K562 (cell line): ENCODE measurements around the gene MAP3K6. TPM values are rescaled to one million over a fixed set of nuclear protein-coding genes. Genes with fewer than 3 reads are reported as not detected.

Source experiments
- CCNT2 ChIP-seq: IDR thresholded peaks from 2 replicates; pipeline ENCODE4 v1.6.1; 2011; ENCODE audit warnings: borderline replicate concordance, low read depth, mild to moderate bottlenecking, moderate library complexity, mixed read lengths, low read length; ENCODE audit not compliant: insufficient read length; ENCODE audit errors: extremely low read depth
- HDAC2 ChIP-seq: fragments of 450-650 bp; IDR thresholded peaks from 2 replicates; pipeline ENCODE4 v1.6.1; 2016; ENCODE audit warnings: mild to moderate bottlenecking
- NEUROD1 ChIP-seq: fragments of 150-350 bp; IDR thresholded peaks from 2 replicates; pipeline ENCODE4 v1.6.1; 2014; ENCODE audit warnings: borderline replicate concordance, low read length, low read depth; ENCODE audit not compliant: partially characterized antibody
- NRF1 ChIP-seq, 2 experiments: fragments of 450-650 bp; IDR thresholded peaks in 1 of 2; conservative IDR thresholded peaks in 1 of 2; 2 replicates each; pipeline ENCODE4 v1.6.1; 2014; ENCODE audit warnings: mild to moderate bottlenecking in 2 of 2
- PBX2 ChIP-seq, 2 experiments: IDR thresholded peaks in 1 of 2; conservative IDR thresholded peaks in 1 of 2; 2 replicates each; pipeline ENCODE4 v1.6.1; 2016; ENCODE audit warnings: low read depth in 2 of 2, mild to moderate bottlenecking in 1 of 2, missing compliant biosample characterization in 1 of 2, missing genetic modification characterization in 1 of 2, moderate library complexity in 1 of 2
- POLR2AphosphoS5 ChIP-seq: IDR thresholded peaks from 2 replicates; pipeline ENCODE4 v1.6.1; 2011; ENCODE audit warnings: mild to moderate bottlenecking, low read depth, low read length, moderate library complexity; ENCODE audit not compliant: control insufficient read depth, insufficient read depth
- POLR2B ChIP-seq: fragments of 450-650 bp; IDR thresholded peaks from 2 replicates; pipeline ENCODE4 v1.6.1; 2018; ENCODE audit warnings: low read depth; ENCODE audit not compliant: partially characterized antibody
- RBM22 ChIP-seq: fragments of 200-400 bp; formaldehyde crosslinking; IDR thresholded peaks from 2 replicates; pipeline ENCODE4 v1.6.1; 2018; ENCODE audit warnings: low read length, low read depth; ENCODE audit not compliant: poor library complexity, severe bottlenecking
- RUNX1 ChIP-seq: sonication (generic); IDR thresholded peaks from 2 replicates; pipeline ENCODE4 v1.6.1; 2016; ENCODE audit warnings: antibody characterized with exemption, low read depth
- STAG1 ChIP-seq: sonication (generic); formaldehyde crosslinking; IDR thresholded peaks from 2 replicates; pipeline ENCODE4 v1.5.0; 2020; ENCODE audit warnings: missing genetic modification reagents, borderline replicate concordance
- TAF7 ChIP-seq: fragments of 450-650 bp; IDR thresholded peaks from 2 replicates; pipeline ENCODE4 v1.6.1; 2016; ENCODE audit warnings: missing genetic modification characterization, missing compliant biosample characterization
- THRAP3 ChIP-seq: fragments of 450-650 bp; IDR thresholded peaks from 2 replicates; pipeline ENCODE4 v1.6.1; 2016; ENCODE audit warnings: mild to moderate bottlenecking, inconsistent platforms, borderline replicate concordance
- YY1 ChIP-seq, 3 experiments: IDR thresholded peaks; 2 replicates each; pipeline ENCODE4 v1.6.1; 2011; ENCODE audit warnings: low read length in 2 of 3, mild to moderate bottlenecking in 2 of 3, moderate library complexity in 2 of 3, borderline replicate concordance in 1 of 3, control low read depth in 1 of 3, low read depth in 1 of 3; ENCODE audit not compliant: insufficient read depth in 3 of 3, insufficient replicate concordance in 2 of 3, control insufficient read depth in 1 of 3, insufficient read length in 1 of 3; ENCODE audit errors: extremely low read depth in 1 of 3
- polyA plus RNA-seq, 8 experiments: library from polyadenylated mRNA; depleted of rRNA in 4 of 8; stranded (reverse) in 5 of 8; unstranded in 3 of 8; fragments of >200 nt; fragmentation: Nextera tagmentation in 2 of 8; fragmentation: Illumina TruSeq in 1 of 8; extraction: Ambion mirVana in 2 of 8; extraction: Trizol in 1 of 8; gene quantifications; 2 replicates each; pipeline versions ENCODE4 v1.2.1 to v1.2.3, GENCODE V29; 2011 to 2014; ENCODE audit warnings: inconsistent platforms in 1 of 8, missing spikeins in 1 of 8
- total RNA-seq, 7 experiments: library from RNA; depleted of rRNA in 6 of 7; stranded (reverse); fragments of >200 nt in 6 of 7; fragmentation: Illumina TruSeq in 2 of 7; extraction: Trizol in 2 of 7; gene quantifications; 2 replicates each; pipeline versions ENCODE4 v1.2.1 to v1.2.3, GENCODE V29; 2011 to 2021; ENCODE audit warnings: low replicate concordance in 1 of 7
- TF ChIP-seq, protein P1 (sequence below): fragments of 450-650 bp; IDR thresholded peaks from 2 replicates; pipeline ENCODE4 v1.7.1; 2018; ENCODE audit warnings: mild to moderate bottlenecking, low read depth; ENCODE audit not compliant: partially characterized antibody
- TF ChIP-seq, protein P2 (sequence below): fragments of 450-650 bp; IDR thresholded peaks from 2 replicates; pipeline ENCODE4 v1.6.1; 2016
- TF ChIP-seq, protein P3 (sequence below): fragments of 250-450 bp; sonication (Bioruptor Pico); IDR thresholded peaks from 2 replicates; pipeline ENCODE4 v1.9.0; 2021; ENCODE audit warnings: mild to moderate bottlenecking, inconsistent platforms

MAP3K6 gene
- total and polyA plus RNA-seq, 9 of the 15 experiments (the other 6 are each of a cell fraction or from before 2014, with no cell fraction given): 0.99 to 21.9 (median 7.0) TPM

GRCh38 chr1:27403065-27403726 lies 36.4 kb upstream of the MAP3K6 start (continued):
- TF ChIP-seq, protein P1, sequence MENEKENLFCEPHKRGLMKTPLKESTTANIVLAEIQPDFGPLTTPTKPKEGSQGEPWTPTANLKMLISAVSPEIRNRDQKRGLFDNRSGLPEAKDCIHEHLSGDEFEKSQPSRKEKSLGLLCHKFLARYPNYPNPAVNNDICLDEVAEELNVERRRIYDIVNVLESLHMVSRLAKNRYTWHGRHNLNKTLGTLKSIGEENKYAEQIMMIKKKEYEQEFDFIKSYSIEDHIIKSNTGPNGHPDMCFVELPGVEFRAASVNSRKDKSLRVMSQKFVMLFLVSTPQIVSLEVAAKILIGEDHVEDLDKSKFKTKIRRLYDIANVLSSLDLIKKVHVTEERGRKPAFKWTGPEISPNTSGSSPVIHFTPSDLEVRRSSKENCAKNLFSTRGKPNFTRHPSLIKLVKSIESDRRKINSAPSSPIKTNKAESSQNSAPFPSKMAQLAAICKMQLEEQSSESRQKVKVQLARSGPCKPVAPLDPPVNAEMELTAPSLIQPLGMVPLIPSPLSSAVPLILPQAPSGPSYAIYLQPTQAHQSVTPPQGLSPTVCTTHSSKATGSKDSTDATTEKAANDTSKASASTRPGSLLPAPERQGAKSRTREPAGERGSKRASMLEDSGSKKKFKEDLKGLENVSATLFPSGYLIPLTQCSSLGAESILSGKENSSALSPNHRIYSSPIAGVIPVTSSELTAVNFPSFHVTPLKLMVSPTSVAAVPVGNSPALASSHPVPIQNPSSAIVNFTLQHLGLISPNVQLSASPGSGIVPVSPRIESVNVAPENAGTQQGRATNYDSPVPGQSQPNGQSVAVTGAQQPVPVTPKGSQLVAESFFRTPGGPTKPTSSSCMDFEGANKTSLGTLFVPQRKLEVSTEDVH: peak; percentile 12
- TF ChIP-seq NRF1 (conservative IDR thresholded peaks at IDR 0.05 in 1 of 2, IDR thresholded peaks at IDR 0.05 in 1 of 2) (peak in 1 of 2 experiments; percentile 20; a peak in 1 of 4 replicates), HDAC2 (no peak), TAF7 (no peak), POLR2B (peak; percentile 16), CCNT2 (peak; percentile 33), THRAP3 (no peak), YY1 (IDR thresholded peaks at IDR 0.05; ENCODE audit: borderline replicate concordance in 1 of 3, control insufficient read depth in 1 of 3, extremely low read depth in 1 of 3, insufficient read depth in 3 of 3, insufficient read length in 1 of 3, insufficient replicate concordance in 2 of 3, low read depth in 1 of 3, low read length in 2 of 3) (peak in 1 of 3 experiments; percentile 24), STAG1 (peak; percentile 60; the same call in 1 of the 2 replicates), RUNX1 (0 out of 2 replicates have a peak, but pooled peaks have one; percentile 44), RBM22 (peak; percentile 96), POLR2AphosphoS5 (0 out of 2 replicates have a peak, but pooled peaks have one; percentile 22), NEUROD1 (no peak), PBX2 (CRISPR knock-in tag; IDR thresholded peaks at IDR 0.05; ENCODE audit: low read depth) (no peak), PBX2 (tag; conservative IDR thresholded peaks at IDR 0.05; ENCODE audit: low read depth) (peak; percentile 61; the same call in 1 of the 2 replicates)
- TF ChIP-seq, protein P2, sequence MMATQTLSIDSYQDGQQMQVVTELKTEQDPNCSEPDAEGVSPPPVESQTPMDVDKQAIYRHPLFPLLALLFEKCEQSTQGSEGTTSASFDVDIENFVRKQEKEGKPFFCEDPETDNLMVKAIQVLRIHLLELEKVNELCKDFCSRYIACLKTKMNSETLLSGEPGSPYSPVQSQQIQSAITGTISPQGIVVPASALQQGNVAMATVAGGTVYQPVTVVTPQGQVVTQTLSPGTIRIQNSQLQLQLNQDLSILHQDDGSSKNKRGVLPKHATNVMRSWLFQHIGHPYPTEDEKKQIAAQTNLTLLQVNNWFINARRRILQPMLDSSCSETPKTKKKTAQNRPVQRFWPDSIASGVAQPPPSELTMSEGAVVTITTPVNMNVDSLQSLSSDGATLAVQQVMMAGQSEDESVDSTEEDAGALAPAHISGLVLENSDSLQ: peak; percentile 91
- TF ChIP-seq, protein P3, sequence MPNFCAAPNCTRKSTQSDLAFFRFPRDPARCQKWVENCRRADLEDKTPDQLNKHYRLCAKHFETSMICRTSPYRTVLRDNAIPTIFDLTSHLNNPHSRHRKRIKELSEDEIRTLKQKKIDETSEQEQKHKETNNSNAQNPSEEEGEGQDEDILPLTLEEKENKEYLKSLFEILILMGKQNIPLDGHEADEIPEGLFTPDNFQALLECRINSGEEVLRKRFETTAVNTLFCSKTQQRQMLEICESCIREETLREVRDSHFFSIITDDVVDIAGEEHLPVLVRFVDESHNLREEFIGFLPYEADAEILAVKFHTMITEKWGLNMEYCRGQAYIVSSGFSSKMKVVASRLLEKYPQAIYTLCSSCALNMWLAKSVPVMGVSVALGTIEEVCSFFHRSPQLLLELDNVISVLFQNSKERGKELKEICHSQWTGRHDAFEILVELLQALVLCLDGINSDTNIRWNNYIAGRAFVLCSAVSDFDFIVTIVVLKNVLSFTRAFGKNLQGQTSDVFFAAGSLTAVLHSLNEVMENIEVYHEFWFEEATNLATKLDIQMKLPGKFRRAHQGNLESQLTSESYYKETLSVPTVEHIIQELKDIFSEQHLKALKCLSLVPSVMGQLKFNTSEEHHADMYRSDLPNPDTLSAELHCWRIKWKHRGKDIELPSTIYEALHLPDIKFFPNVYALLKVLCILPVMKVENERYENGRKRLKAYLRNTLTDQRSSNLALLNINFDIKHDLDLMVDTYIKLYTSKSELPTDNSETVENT (CRISPR knock-in tag): no peak
